Measurements from ENCODE around the gene CCDC187.

DNA sequence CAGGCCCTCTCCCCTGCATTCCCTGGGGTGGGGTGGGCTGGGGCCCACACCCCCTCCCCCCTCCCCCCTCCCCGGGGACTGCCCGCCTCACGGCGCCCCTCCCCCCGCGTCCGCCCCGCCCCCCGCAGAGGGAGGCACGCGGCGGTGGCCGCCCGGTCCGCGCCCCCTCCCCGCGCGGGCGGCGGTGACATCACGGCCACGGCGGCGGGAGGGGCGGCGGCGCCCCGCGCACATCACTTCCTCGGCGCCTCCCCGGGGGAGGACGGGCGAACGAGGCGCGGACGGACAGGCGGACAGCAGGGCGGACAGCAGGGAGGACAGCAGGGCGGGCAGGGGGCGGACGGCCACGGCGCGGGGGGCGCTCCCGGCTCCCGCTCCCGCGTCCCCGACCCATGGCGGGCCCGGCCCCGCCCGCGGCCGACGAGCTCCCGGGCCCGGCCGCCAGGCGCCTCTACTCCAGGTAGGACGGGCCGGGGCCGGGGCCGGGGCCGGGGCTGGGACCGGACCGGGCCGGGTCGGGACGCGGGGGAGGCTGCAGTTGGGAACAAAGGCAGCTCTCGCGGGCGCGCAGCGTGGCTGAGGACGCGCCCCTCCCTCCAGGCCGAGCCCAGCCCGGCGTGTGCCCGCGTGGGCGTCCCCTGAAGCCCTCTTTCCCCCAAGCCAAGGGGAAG lies 23.5 kb upstream of the CCDC187 start, which contains the start of gene GPSM1:
- TF ChIP-seq, protein P1, sequence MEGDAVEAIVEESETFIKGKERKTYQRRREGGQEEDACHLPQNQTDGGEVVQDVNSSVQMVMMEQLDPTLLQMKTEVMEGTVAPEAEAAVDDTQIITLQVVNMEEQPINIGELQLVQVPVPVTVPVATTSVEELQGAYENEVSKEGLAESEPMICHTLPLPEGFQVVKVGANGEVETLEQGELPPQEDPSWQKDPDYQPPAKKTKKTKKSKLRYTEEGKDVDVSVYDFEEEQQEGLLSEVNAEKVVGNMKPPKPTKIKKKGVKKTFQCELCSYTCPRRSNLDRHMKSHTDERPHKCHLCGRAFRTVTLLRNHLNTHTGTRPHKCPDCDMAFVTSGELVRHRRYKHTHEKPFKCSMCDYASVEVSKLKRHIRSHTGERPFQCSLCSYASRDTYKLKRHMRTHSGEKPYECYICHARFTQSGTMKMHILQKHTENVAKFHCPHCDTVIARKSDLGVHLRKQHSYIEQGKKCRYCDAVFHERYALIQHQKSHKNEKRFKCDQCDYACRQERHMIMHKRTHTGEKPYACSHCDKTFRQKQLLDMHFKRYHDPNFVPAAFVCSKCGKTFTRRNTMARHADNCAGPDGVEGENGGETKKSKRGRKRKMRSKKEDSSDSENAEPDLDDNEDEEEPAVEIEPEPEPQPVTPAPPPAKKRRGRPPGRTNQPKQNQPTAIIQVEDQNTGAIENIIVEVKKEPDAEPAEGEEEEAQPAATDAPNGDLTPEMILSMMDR (optimal IDR thresholded peaks at IDR 0.05 in 1 of 3, IDR thresholded peaks at IDR 0.05 in 1 of 3, conservative IDR thresholded peaks at IDR 0.05 in 1 of 3; ENCODE audit: extremely low read depth in 1 of 3, insufficient read depth in 2 of 3, low read length in 3 of 3) = no peak
- no peak for TF ChIP-seq EZH2 (IDR thresholded peaks at IDR 0.05; ENCODE audit: low read length)
